ENCODE measurements around the gene COX19.

GRCh38 chr7:966291-967069 is 8.9 kb downstream of the COX19 start:
- TF ChIP-seq CTCF (conservative IDR thresholded peaks at IDR 0.05) (no peak), EZH2 (IDR thresholded peaks at IDR 0.05; ENCODE audit: low read depth) (no peak)
